Measurements from ENCODE around the gene SOCS1.

SOCS1 gene

DNA sequence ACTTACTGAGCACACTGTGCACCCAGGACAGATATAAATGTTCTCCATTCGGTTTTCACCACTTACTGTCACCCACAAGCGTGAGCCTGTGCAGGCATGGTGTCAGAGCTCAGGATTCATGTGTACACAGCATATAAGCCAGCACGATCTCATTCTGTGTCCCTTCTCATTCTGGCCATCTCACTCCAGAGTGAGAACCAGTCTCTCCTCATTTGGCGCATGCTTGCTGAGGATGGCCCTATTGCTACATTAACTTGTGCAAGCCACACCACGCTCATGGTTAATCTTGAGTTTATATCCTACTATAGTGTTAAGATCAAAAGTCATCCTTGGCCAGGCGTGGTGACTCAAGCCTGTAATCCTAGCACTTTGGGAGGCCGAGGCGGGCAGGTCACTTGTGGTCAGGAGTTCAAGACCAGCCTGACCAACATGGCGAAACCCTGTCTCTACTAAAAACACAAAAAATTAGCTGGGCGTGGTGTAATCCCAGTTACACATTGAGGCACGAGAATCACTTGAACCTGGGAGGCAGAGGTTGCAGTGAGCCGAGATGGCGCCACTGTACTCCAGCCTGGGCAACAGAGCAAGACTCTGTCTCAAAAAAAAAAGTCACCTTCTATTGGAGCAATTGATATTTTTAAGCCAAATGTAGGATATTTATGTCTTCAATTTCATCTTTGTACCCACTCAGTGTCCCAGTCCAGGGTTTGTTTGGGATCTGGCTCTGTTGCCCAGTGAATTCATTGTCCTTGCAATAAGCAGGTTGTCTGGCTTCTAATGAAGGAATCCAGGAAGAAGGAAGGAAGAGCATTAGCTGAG is 20.9 kb downstream of the SOCS1 start:
- H3K4me3 ChIP-seq (ENCODE audit: low read length) = no peak overlapping the region
- no peak overlapping the region for H3K27ac ChIP-seq (ENCODE audit: low read length)
- H3K9ac ChIP-seq (ENCODE audit: low read depth, low read length) = no peak overlapping the region
- no peaks in the 10 kb centered on the region; the same call in 1 of the 2 replicates for H3K4me1 ChIP-seq (ENCODE audit: insufficient read depth, low read length)
- H3K36me3 ChIP-seq (ENCODE audit: insufficient read depth, low read depth, low read length) = no peaks in the 10 kb centered on the region
- no peaks in the 10 kb centered on the region for H3K27me3 ChIP-seq (ENCODE audit: insufficient read depth, low read length)
- H3K9me3 ChIP-seq (ENCODE audit: insufficient read depth, low read depth, low read length) = no peaks in the 10 kb centered on the region

- Histone ChIP-seq H3K4me3 (ENCODE audit: low read length) (no peak overlapping the region), H3K36me3 (ENCODE audit: insufficient read depth, low read depth, low read length) (no peaks in the 10 kb centered on the region), H3K9ac (ENCODE audit: low read depth, low read length) (no peak overlapping the region), H3K27me3 (ENCODE audit: insufficient read depth, low read length) (no peaks in the 10 kb centered on the region), H3K4me1 (ENCODE audit: insufficient read depth, low read length) (no peaks in the 10 kb centered on the region; the same call in 1 of the 2 replicates), H3K27ac (ENCODE audit: low read length) (no peak overlapping the region), H3K9me3 (ENCODE audit: insufficient read depth, low read depth, low read length) (no peaks in the 10 kb centered on the region)
These were observed 22.2 kb downstream of the SOCS1 start for GRCh38 chr16:11233727-11234376.

DNA sequence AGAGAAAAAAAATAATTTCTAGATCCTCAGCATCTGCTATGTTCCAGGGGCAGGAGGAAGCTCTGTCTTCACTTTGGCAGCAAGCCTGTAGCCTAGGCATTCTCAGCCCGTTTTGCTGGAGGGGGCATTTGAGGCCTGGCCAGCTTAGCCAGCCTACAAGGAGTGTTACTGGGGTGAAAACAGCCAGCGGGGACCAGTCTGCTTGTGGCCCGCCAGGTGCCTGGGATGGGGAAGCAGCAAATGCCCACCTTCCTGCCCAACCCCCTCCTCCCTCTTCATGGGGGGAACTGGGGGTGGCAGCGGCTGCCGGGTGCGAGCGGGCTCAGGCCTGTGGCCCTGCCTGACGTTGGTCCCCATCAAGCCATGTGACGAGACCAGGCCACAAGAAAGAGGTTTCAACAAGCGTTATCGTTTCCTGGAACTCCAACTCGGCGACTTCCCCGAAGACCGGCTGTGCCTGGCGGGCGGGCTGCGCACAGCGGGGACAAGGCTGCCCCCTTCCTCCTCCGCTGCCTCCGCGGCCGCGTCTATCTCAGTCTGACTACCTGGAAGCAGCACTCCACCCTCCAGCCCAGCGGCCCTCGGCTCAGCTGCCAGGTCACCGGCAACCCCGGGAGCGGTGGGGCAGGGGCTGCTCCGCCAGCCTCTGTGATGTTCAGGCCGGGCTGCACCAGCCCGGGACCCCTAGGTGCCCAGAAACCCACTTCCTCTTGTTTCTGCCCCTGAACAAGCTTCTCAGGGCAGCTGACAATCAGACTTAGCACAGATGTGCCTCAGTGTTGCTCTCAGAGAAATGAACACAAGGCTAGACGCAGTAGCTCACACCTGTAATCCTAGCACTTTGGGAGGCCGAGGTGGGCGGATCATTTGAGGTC is 22.9 kb downstream of the SOCS1 start:
- H3K9ac ChIP-seq (ENCODE audit: low read depth, low read length) = no peak overlapping the region
- H3K9me3 ChIP-seq (ENCODE audit: insufficient read depth, low read depth, low read length) = no peaks in the 10 kb centered on the region
- H3K4me3 ChIP-seq (ENCODE audit: low read length) = no peak overlapping the region
- H3K4me1 ChIP-seq (ENCODE audit: insufficient read depth, low read length) = no peaks in the 10 kb centered on the region; the same call in 1 of the 2 replicates
- no peak overlapping the region for H3K27ac ChIP-seq (ENCODE audit: low read length)
- no peaks in the 10 kb centered on the region for H3K36me3 ChIP-seq (ENCODE audit: insufficient read depth, low read depth, low read length)
- H3K27me3 ChIP-seq (ENCODE audit: insufficient read depth, low read length) = no peaks in the 10 kb centered on the region

- H3K9ac ChIP-seq (ENCODE audit: low read depth, low read length) = no peak overlapping the region
- H3K4me3 ChIP-seq (ENCODE audit: low read length) = no peak overlapping the region
- H3K27me3 ChIP-seq (ENCODE audit: insufficient read depth, low read length) = no peaks in the 10 kb centered on the region
- no peaks in the 10 kb centered on the region for H3K9me3 ChIP-seq (ENCODE audit: insufficient read depth, low read depth, low read length)
- no peak overlapping the region for H3K27ac ChIP-seq (ENCODE audit: low read length)
- H3K36me3 ChIP-seq (ENCODE audit: insufficient read depth, low read depth, low read length) = no peaks in the 10 kb centered on the region
- no peaks in the 10 kb centered on the region; the same call in 1 of the 2 replicates for H3K4me1 ChIP-seq (ENCODE audit: insufficient read depth, low read length)
These were observed 23.6 kb downstream of the SOCS1 start for GRCh38 chr16:11232302-11232851.

DNA sequence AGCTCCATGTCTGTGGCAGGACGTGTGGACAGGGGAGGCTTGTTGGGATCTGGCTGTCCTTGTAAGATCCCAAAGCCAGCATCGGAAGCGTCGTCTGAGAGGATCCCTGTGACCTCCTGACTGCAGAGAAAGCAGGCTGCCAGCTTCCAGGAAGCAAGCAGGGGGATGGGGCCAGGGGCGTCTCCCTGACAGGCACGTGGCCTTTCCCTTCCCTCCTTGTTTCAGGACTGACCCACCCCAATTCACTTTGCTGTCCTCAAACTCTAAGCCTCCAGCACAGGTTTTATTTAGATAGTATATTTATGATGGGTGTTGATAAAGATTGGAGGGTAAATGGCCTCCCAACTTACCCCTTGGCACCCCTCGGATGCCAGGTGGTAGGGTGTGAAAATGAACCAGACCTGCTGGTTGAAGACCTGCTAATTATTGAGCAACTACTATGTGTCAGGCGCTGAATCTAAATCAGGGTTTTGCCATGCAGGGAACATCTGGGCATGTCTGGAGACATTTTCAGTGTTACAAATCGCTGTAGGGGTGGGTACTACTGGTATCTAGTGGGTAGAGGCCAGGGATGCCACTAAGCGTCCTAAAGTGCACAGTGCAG is 24.5 kb downstream of the SOCS1 start:
- Histone ChIP-seq H3K4me1 (ENCODE audit: insufficient read depth, low read length) (no peaks in the 10 kb centered on the region; the same call in 1 of the 2 replicates), H3K36me3 (ENCODE audit: insufficient read depth, low read depth, low read length) (no peaks in the 10 kb centered on the region), H3K27me3 (ENCODE audit: insufficient read depth, low read length) (no peaks in the 10 kb centered on the region)

DNA sequence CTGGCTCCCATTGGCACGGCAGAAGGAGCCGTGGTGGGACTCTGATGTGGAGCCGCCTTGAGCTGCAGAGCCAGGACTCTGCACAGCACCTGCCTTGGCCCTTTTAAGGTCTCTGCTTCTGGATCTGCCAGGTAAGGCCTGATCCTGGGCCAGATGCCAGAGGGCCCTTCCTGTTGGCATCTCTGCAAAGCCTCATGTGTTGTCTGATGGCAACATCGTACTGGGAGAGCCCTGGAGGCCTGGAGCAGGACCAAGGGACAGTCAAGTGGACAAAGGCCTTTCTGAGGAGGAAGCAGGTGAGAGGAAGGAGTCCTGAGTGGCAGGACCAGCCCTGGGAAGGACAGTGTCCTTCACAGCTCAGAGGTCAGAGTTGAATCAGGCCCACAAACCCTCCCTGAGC is 26.1 kb downstream of the SOCS1 start:
- Histone ChIP-seq H3K36me3 (ENCODE audit: insufficient read depth, low read depth, low read length) (no peaks in the 10 kb centered on the region), H3K9me3 (ENCODE audit: insufficient read depth, low read depth, low read length) (no peaks in the 10 kb centered on the region), H3K9ac (ENCODE audit: low read depth, low read length) (no peak overlapping the region), H3K27me3 (ENCODE audit: insufficient read depth, low read length) (no peaks in the 10 kb centered on the region), H3K27ac (ENCODE audit: low read length) (no peak overlapping the region), H3K4me1 (ENCODE audit: insufficient read depth, low read length) (no peaks in the 10 kb centered on the region; the same call in 1 of the 2 replicates), H3K4me3 (ENCODE audit: low read length) (no peak overlapping the region)

More for the DNA sequence above, 24.5 kb downstream of the SOCS1 start:
- H3K9ac ChIP-seq (ENCODE audit: low read depth, low read length) = no peak overlapping the region
- no peak overlapping the region for H3K27ac ChIP-seq (ENCODE audit: low read length)
- no peak overlapping the region for H3K4me3 ChIP-seq (ENCODE audit: low read length)
- no peaks in the 10 kb centered on the region for H3K9me3 ChIP-seq (ENCODE audit: insufficient read depth, low read depth, low read length)

- no peaks in the 10 kb centered on the region for H3K27me3 ChIP-seq (ENCODE audit: insufficient read depth, low read length)
- no peaks in the 10 kb centered on the region for H3K9me3 ChIP-seq (ENCODE audit: insufficient read depth, low read depth, low read length)
- H3K9ac ChIP-seq (ENCODE audit: low read depth, low read length) = no peak overlapping the region
- H3K27ac ChIP-seq (ENCODE audit: low read length) = no peak overlapping the region
- H3K4me3 ChIP-seq (ENCODE audit: low read length) = no peak overlapping the region
- no peaks in the 10 kb centered on the region; the same call in 1 of the 2 replicates for H3K4me1 ChIP-seq (ENCODE audit: insufficient read depth, low read length)
- H3K36me3 ChIP-seq (ENCODE audit: insufficient read depth, low read depth, low read length) = no peaks in the 10 kb centered on the region
These were observed 26.6 kb downstream of the SOCS1 start for GRCh38 chr16:11229432-11229831.

- Histone ChIP-seq H3K36me3 (ENCODE audit: insufficient read depth, low read depth, low read length) (no peaks in the 10 kb centered on the region), H3K9ac (ENCODE audit: low read depth, low read length) (no peak overlapping the region), H3K4me3 (ENCODE audit: low read length) (no peak overlapping the region), H3K27me3 (ENCODE audit: insufficient read depth, low read length) (no peaks in the 10 kb centered on the region), H3K9me3 (ENCODE audit: insufficient read depth, low read depth, low read length) (no peaks in the 10 kb centered on the region), H3K27ac (ENCODE audit: low read length) (no peak overlapping the region), H3K4me1 (ENCODE audit: insufficient read depth, low read length) (no peaks in the 10 kb centered on the region)
These were observed 30.1 kb downstream of the SOCS1 start for GRCh38 chr16:11225677-11226549.

DNA sequence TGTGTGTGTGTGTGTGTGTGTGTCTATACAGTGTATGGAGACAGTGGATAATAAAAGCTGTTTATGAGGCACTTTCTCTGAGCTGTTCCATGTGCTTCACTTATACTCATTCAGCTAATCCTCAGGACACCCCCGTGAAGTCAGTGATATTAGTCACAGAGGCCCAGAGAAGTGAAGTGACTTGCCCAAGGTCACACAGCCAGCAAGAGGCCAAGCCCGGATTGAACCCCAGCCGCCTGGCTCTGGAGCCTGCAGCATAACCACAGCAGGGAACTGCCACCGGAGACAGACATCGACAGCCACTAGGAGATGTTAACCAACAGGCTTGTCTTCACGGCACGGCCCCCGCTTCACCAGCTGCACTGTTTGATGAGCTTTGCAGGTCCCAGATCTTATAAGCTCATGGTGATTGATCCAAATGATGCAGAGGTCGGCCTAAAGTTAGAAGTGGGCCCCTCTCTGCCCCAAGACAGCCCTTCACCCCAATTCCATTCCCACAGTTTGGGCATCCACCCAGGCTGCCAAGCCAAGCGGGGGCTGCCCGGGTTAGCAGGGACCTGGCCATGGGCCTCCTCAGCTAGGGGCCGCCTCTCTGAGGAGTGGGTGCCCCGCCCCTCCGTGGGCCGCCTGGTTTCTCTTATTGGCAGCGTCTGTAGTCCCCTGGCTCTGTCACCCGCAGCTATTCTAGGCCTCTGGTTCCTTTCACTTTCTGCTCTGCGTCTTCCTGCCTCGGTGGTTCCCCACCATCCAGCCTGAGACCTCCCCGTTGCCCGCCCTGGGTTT is 30.9 kb downstream of the SOCS1 start:
- no peaks in the 10 kb centered on the region for H3K27me3 ChIP-seq (ENCODE audit: insufficient read depth, low read length)
- H3K4me3 ChIP-seq (ENCODE audit: low read length) = no peak overlapping the region
- H3K27ac ChIP-seq (ENCODE audit: low read length) = no peak overlapping the region
- no peak overlapping the region for H3K9ac ChIP-seq (ENCODE audit: low read depth, low read length)
- no peaks in the 10 kb centered on the region; the same call in 1 of the 2 replicates for H3K9me3 ChIP-seq (ENCODE audit: insufficient read depth, low read depth, low read length)
- H3K36me3 ChIP-seq (ENCODE audit: insufficient read depth, low read depth, low read length) = no peaks in the 10 kb centered on the region
- H3K4me1 ChIP-seq (ENCODE audit: insufficient read depth, low read length) = no peaks in the 10 kb centered on the region
